Colonic mucosa (tissue), 4 donors: ENCODE data around the gene PPP2R3B. TPM values are rescaled to one million over a fixed set of nuclear protein-coding genes. Genes with fewer than 3 reads are reported as not detected.
A peak's percentile ranks its signal among the peaks of the same experiment; 100 is the strongest.

Source experiments
- DNase-seq: peaks from one replicate; pipeline ENCODE4 v3.0.0-alpha.2; 2020
- H3K27ac ChIP-seq: fragments of 200-600 bp; one replicate; pipeline ENCODE4 v1.8.0; 2021
- H3K27me3 ChIP-seq: fragments of 200-600 bp; one replicate; pipeline ENCODE4 v1.8.0; 2021
- H3K36me3 ChIP-seq: fragments of 200-600 bp; one replicate; pipeline ENCODE4 v1.8.0; 2021
- H3K4me1 ChIP-seq: fragments of 200-600 bp; one replicate; pipeline ENCODE4 v1.8.0; 2021; ENCODE audit warnings: mild to moderate bottlenecking
- H3K4me3 ChIP-seq: fragments of 200-600 bp; one replicate; pipeline ENCODE4 v1.8.0; 2021
- H3K9ac ChIP-seq, 2 donors: one replicate each; pipeline ENCODE4 v1.7.0; 2013; ENCODE audit warnings: control low read depth in 2 of 2, low read depth in 2 of 2, low read length in 2 of 2
- H3K9me3 ChIP-seq: fragments of 200-600 bp; one replicate; pipeline ENCODE4 v1.8.0; 2021
- intact Hi-C: fragments of 100-400 bp; cut with DNase I; formaldehyde crosslinking; loops from one replicate; pipeline ENCODE4 v1.14.1; 2022
- total RNA-seq, 2 donors: library from RNA; stranded (reverse); fragmentation: NEBNext Ultra II Directional in 1 of 2; extraction: Animal tissue kit (Norgen Biotek cat#: 25700) in 1 of 2; gene quantifications; one replicate each; pipeline ENCODE4 v1.2.1, GENCODE V29; 2021
- TF ChIP-seq, protein P1 (sequence below): fragments of 200-600 bp; IDR thresholded peaks from one replicate; pipeline ENCODE4 v1.8.0; 2022; ENCODE audit warnings: antibody characterized with exemption, mild to moderate bottlenecking
- donor health status: healthy.
- donor health status: DM: no; HTN: no; CAD: no.
- donor health status: DM: no; HTN: no; CAD: no.

PPP2R3B gene
- total RNA-seq, 2 donors from 2014 or later = 8.7 to 22.9 TPM

- no peaks in the 10 kb centered on the region for H3K27me3 ChIP-seq
- TF ChIP-seq, protein P1, sequence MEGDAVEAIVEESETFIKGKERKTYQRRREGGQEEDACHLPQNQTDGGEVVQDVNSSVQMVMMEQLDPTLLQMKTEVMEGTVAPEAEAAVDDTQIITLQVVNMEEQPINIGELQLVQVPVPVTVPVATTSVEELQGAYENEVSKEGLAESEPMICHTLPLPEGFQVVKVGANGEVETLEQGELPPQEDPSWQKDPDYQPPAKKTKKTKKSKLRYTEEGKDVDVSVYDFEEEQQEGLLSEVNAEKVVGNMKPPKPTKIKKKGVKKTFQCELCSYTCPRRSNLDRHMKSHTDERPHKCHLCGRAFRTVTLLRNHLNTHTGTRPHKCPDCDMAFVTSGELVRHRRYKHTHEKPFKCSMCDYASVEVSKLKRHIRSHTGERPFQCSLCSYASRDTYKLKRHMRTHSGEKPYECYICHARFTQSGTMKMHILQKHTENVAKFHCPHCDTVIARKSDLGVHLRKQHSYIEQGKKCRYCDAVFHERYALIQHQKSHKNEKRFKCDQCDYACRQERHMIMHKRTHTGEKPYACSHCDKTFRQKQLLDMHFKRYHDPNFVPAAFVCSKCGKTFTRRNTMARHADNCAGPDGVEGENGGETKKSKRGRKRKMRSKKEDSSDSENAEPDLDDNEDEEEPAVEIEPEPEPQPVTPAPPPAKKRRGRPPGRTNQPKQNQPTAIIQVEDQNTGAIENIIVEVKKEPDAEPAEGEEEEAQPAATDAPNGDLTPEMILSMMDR = no peak
- H3K4me1 ChIP-seq = no peaks in the 10 kb centered on the region
- no peak overlapping the region for H3K27ac ChIP-seq
- no peak for DNase-seq
- intact Hi-C loops = no loop called here
- H3K9ac ChIP-seq = no peak overlapping the region
- H3K36me3 ChIP-seq = no peaks in the 10 kb centered on the region
- H3K4me3 ChIP-seq = no peak overlapping the region
- H3K9me3 ChIP-seq = no peaks in the 10 kb centered on the region
These were observed 86.4 kb downstream of the PPP2R3B start for GRCh38 chrX:300334-300733.

DNA sequence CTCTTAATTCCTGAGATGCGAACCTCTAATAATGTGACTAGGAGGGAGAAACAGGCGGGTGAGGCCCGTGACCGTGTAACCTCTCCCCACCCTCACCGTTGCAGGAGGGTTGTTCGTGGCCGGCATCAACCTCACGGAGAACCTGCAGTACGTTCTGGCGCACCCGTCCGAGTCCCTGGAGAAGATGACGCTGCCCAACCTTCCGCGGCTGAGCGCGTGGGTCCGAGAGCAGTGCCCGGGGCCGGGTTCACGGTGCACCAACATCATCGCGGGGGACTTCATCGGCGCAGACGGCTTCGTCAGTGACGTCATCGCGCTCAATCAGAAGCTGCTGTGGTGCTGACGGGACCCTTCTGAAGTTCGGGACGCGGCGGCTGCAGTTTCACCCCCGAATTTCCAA is 87.7 kb downstream of the PPP2R3B start:
- Histone ChIP-seq H3K27me3 (no peaks in the 10 kb centered on the region), H3K27ac (no peak overlapping the region), H3K36me3 (no peaks in the 10 kb centered on the region), H3K9ac (no peak overlapping the region), H3K4me1 (no peaks in the 10 kb centered on the region), H3K4me3 (no peak overlapping the region), H3K9me3 (no peaks in the 10 kb centered on the region)
- intact Hi-C loops = no loop called here
- no peak for DNase-seq
- TF ChIP-seq, protein P1 = no peak

- H3K27me3 ChIP-seq = no peaks in the 10 kb centered on the region
- H3K9me3 ChIP-seq = no peaks in the 10 kb centered on the region
- no peaks in the 10 kb centered on the region for H3K36me3 ChIP-seq
- intact Hi-C loops = no loop called here
- DNase-seq = no peak
- H3K9ac ChIP-seq = no peak overlapping the region
- H3K27ac ChIP-seq = no peak overlapping the region
- TF ChIP-seq, protein P1 = no peak
- no peaks in the 10 kb centered on the region for H3K4me1 ChIP-seq
- H3K4me3 ChIP-seq = no peak overlapping the region
These were observed 91.6 kb downstream of the PPP2R3B start for GRCh38 chrX:295136-295535.

GRCh38 chrX:292900-293897 is 93.5 kb downstream of the PPP2R3B start:
- H3K9me3 ChIP-seq = no peaks in the 10 kb centered on the region
- no peaks in the 10 kb centered on the region for H3K27me3 ChIP-seq
- DNase-seq = peak; percentile 12
- intact Hi-C loops = no loop called here
- H3K4me3 ChIP-seq = no peak overlapping the region
- H3K36me3 ChIP-seq = no peaks in the 10 kb centered on the region
- no peak overlapping the region for H3K27ac ChIP-seq
- TF ChIP-seq, protein P1 = no peak
- H3K9ac ChIP-seq = no peak overlapping the region
- H3K4me1 ChIP-seq = no peaks in the 10 kb centered on the region

GRCh38 chrX:291411-291901 is 95.3 kb downstream of the PPP2R3B start:
- H3K27me3 ChIP-seq = no peaks in the 10 kb centered on the region
- intact Hi-C loops = no loop called here

More at GRCh38 chrX:291411-291901, 95.3 kb downstream of the PPP2R3B start:
- H3K4me1 ChIP-seq = no peaks in the 10 kb centered on the region
- H3K4me3 ChIP-seq = no peak overlapping the region
- peak; percentile 9 for DNase-seq
- H3K9ac ChIP-seq = no peak overlapping the region
- H3K9me3 ChIP-seq = no peaks in the 10 kb centered on the region
- H3K36me3 ChIP-seq = no peaks in the 10 kb centered on the region
- no peak overlapping the region for H3K27ac ChIP-seq
- TF ChIP-seq, protein P1 = no peak
